ENCODE measurements around the gene ALG10B. TPM values are rescaled to one million over a fixed set of nuclear protein-coding genes. Genes with fewer than 3 reads are reported as not detected.
"Not testable (repeated sequence)": the region's sequence is repeated elsewhere in the genome, so short reads cannot be mapped to it uniquely, and the experiment has no call there.

Gene ALG10B
- polyA plus RNA-seq, 1 donor from 2014 or later = 5.7 TPM

GRCh38 chr12:38342444-38342843 is 25.9 kb downstream of the ALG10B start:
- TF ChIP-seq EP300 (conservative IDR thresholded peaks at IDR 0.05; ENCODE audit: poor library complexity, severe bottlenecking) = no peak
- TF ChIP-seq EZH2 (IDR thresholded peaks at IDR 0.05; ENCODE audit: borderline replicate concordance, insufficient read depth, low read length, poor library complexity, severe bottlenecking) = no peak
- no peak for TF ChIP-seq SMC3 (conservative IDR thresholded peaks at IDR 0.05; ENCODE audit: poor library complexity)
- no peak for TF ChIP-seq MXI1 (conservative IDR thresholded peaks at IDR 0.05; ENCODE audit: poor library complexity, severe bottlenecking)
- TF ChIP-seq, protein P1, sequence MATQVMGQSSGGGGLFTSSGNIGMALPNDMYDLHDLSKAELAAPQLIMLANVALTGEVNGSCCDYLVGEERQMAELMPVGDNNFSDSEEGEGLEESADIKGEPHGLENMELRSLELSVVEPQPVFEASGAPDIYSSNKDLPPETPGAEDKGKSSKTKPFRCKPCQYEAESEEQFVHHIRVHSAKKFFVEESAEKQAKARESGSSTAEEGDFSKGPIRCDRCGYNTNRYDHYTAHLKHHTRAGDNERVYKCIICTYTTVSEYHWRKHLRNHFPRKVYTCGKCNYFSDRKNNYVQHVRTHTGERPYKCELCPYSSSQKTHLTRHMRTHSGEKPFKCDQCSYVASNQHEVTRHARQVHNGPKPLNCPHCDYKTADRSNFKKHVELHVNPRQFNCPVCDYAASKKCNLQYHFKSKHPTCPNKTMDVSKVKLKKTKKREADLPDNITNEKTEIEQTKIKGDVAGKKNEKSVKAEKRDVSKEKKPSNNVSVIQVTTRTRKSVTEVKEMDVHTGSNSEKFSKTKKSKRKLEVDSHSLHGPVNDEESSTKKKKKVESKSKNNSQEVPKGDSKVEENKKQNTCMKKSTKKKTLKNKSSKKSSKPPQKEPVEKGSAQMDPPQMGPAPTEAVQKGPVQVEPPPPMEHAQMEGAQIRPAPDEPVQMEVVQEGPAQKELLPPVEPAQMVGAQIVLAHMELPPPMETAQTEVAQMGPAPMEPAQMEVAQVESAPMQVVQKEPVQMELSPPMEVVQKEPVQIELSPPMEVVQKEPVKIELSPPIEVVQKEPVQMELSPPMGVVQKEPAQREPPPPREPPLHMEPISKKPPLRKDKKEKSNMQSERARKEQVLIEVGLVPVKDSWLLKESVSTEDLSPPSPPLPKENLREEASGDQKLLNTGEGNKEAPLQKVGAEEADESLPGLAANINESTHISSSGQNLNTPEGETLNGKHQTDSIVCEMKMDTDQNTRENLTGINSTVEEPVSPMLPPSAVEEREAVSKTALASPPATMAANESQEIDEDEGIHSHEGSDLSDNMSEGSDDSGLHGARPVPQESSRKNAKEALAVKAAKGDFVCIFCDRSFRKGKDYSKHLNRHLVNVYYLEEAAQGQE (IDR thresholded peaks at IDR 0.05; ENCODE audit: borderline replicate concordance) = no peak
- TF ChIP-seq POLR2AphosphoS5 (IDR thresholded peaks at IDR 0.05) = no peak
- TF ChIP-seq RAD21 (conservative IDR thresholded peaks at IDR 0.05) = no peak
- TF ChIP-seq, protein P2, sequence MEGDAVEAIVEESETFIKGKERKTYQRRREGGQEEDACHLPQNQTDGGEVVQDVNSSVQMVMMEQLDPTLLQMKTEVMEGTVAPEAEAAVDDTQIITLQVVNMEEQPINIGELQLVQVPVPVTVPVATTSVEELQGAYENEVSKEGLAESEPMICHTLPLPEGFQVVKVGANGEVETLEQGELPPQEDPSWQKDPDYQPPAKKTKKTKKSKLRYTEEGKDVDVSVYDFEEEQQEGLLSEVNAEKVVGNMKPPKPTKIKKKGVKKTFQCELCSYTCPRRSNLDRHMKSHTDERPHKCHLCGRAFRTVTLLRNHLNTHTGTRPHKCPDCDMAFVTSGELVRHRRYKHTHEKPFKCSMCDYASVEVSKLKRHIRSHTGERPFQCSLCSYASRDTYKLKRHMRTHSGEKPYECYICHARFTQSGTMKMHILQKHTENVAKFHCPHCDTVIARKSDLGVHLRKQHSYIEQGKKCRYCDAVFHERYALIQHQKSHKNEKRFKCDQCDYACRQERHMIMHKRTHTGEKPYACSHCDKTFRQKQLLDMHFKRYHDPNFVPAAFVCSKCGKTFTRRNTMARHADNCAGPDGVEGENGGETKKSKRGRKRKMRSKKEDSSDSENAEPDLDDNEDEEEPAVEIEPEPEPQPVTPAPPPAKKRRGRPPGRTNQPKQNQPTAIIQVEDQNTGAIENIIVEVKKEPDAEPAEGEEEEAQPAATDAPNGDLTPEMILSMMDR (IDR thresholded peaks at IDR 0.05; ENCODE audit: poor library complexity, severe bottlenecking) = no peak
- no peak for TF ChIP-seq TAF1 (IDR thresholded peaks at IDR 0.05; ENCODE audit: low read depth)
- Histone ChIP-seq H3K79me2 (replicated peaks; ENCODE audit: insufficient read depth, low read length) (no peaks in the 10 kb centered on the region), H3K27me3 (ENCODE audit: insufficient read depth, low read depth, low read length) (no peaks in the 10 kb centered on the region), H3K9me3 (ENCODE audit: low read length) (no peaks in the 10 kb centered on the region), H3K27ac (ENCODE audit: low read length) (no peak overlapping the region), H3K4me3 (ENCODE audit: low read length) (no peak overlapping the region), H3F3A (ENCODE audit: insufficient read depth, low read length, poor library complexity, severe bottlenecking) (no peaks in the 10 kb centered on the region), H3K4me2 (ENCODE audit: low read length) (no peak overlapping the region), H2AFZ (ENCODE audit: low read depth, low read length) (no peak overlapping the region), H3K9me2 (ENCODE audit: insufficient read depth, low read length) (no peaks in the 10 kb centered on the region), H3K9ac (ENCODE audit: low read length) (no peak overlapping the region), H4K20me1 (ENCODE audit: insufficient read depth) (no peaks in the 10 kb centered on the region), H3K36me3 (ENCODE audit: insufficient read depth, low read length) (no peaks in the 10 kb centered on the region)

- not testable (repeated sequence) for H3K27me3 ChIP-seq (ENCODE audit: insufficient read depth, low read depth, low read length); H3K9me2 ChIP-seq (ENCODE audit: insufficient read depth, low read length); H3K79me2 ChIP-seq (replicated peaks; ENCODE audit: insufficient read depth, low read length); H3K9ac ChIP-seq (ENCODE audit: low read length); H3K9me3 ChIP-seq (ENCODE audit: low read length); H2AFZ ChIP-seq (ENCODE audit: low read depth, low read length); H3K4me3 ChIP-seq (ENCODE audit: low read length); H4K20me1 ChIP-seq (ENCODE audit: insufficient read depth); H3K4me2 ChIP-seq (ENCODE audit: low read length); H3F3A ChIP-seq (ENCODE audit: insufficient read depth, low read length, poor library complexity, severe bottlenecking); H3K36me3 ChIP-seq (ENCODE audit: insufficient read depth, low read length); H3K27ac ChIP-seq (ENCODE audit: low read length)
Measured at GRCh38 chr12:38343256-38343655, 26.7 kb downstream of the ALG10B start.

- H4K20me1 ChIP-seq (ENCODE audit: insufficient read depth); H3K9me2 ChIP-seq (ENCODE audit: insufficient read depth, low read length); H3K4me3 ChIP-seq (ENCODE audit: low read length); H3K4me2 ChIP-seq (ENCODE audit: low read length); H3K9me3 ChIP-seq (ENCODE audit: low read length); H3K79me2 ChIP-seq (replicated peaks; ENCODE audit: insufficient read depth, low read length); H3F3A ChIP-seq (ENCODE audit: insufficient read depth, low read length, poor library complexity, severe bottlenecking); H3K9ac ChIP-seq (ENCODE audit: low read length); H3K27ac ChIP-seq (ENCODE audit: low read length); H3K36me3 ChIP-seq (ENCODE audit: insufficient read depth, low read length); H3K27me3 ChIP-seq (ENCODE audit: insufficient read depth, low read depth, low read length); H2AFZ ChIP-seq (ENCODE audit: low read depth, low read length): not testable (repeated sequence)
Measured at GRCh38 chr12:38343916-38344315, 27.3 kb downstream of the ALG10B start.

All from neural cell (in vitro differentiated cells).